Measurements from ENCODE around the gene GPS2. TPM values are rescaled to one million over a fixed set of nuclear protein-coding genes. Genes with fewer than 3 reads are reported as not detected.
A peak's percentile ranks its signal among the peaks of the same experiment; 100 is the strongest.

GPS2 gene
- total RNA-seq, 1 experiment from 2014 or later, result 62.6 TPM

- Histone ChIP-seq H4K5ac (ENCODE audit: insufficient read length, low read depth, low read length) (no peak within 1 kb of the TSS), H2BK20ac (ENCODE audit: low read depth, low read length, poor library complexity, severe bottlenecking) (no peak within 1 kb of the TSS), H3K79me1 (ENCODE audit: insufficient read depth, low read depth, low read length, poor library complexity, severe bottlenecking) (no peaks in the 10 kb centered on the region), H2BK5ac (ENCODE audit: insufficient read length, low read length) (no peak within 1 kb of the TSS), H3K4me2 (ENCODE audit: insufficient read depth, insufficient read length, low read length) (peak within 1 kb of the TSS; percentile 75), H3K4me1 (ENCODE audit: insufficient read depth, low read length) (peaks cover 4% of the 10 kb centered on the region; the same call in 1 of the 2 replicates), H4K20me1 (ENCODE audit: control insufficient read depth, insufficient read depth, insufficient read length) (no peaks in the 10 kb centered on the region), H3K9me3 (ENCODE audit: control insufficient read depth, low read depth, low read length) (no peaks in the 10 kb centered on the region), H4K91ac (ENCODE audit: insufficient read length, low read depth, low read length) (no peak within 1 kb of the TSS), H2BK120ac (ENCODE audit: low read depth, low read length, poor library complexity, severe bottlenecking) (no peak within 1 kb of the TSS), H2AK5ac (ENCODE audit: insufficient read length, low read length) (no peak within 1 kb of the TSS), H3K23me2 (ENCODE audit: insufficient read length, low read depth, low read length, poor library complexity, severe bottlenecking) (peaks cover 12% of the 10 kb centered on the region), H3K56ac (ENCODE audit: insufficient read length, low read depth, low read length) (no peak within 1 kb of the TSS), H3K18ac (ENCODE audit: insufficient read length, low read depth, low read length) (peak within 1 kb of the TSS; percentile 41), H3K9ac (ENCODE audit: extremely low read depth, insufficient read length, low read length) (peak within 1 kb of the TSS; percentile 41), H3K27ac (ENCODE audit: insufficient read length, low read depth, low read length) (no peak within 1 kb of the TSS), H2AFZ (ENCODE audit: low read length) (no peak within 1 kb of the TSS), H3K23ac (ENCODE audit: insufficient read length, low read depth, low read length) (no peak within 1 kb of the TSS), H2BK15ac (ENCODE audit: low read depth, low read length) (no peak within 1 kb of the TSS), H2BK12ac (ENCODE audit: insufficient read length, low read depth, low read length) (no peak within 1 kb of the TSS), H3K14ac (ENCODE audit: insufficient read depth, low read length) (peak within 1 kb of the TSS; percentile 55), H3T11ph (ENCODE audit: low read length) (no peak within 1 kb of the TSS), H3K79me2 (ENCODE audit: insufficient read depth, low read length) (no peaks in the 10 kb centered on the region), H3K27me3 (ENCODE audit: insufficient read depth, low read length) (no peaks in the 10 kb centered on the region), H4K8ac (replicated peaks; ENCODE audit: insufficient read length, low read depth, low read length) (no peak within 1 kb of the TSS), H3K4ac (ENCODE audit: low read depth, low read length) (no peak within 1 kb of the TSS)
- peaks cover 2 to 14% (median 5%) of the 10 kb centered on the region in 3 experiments; a peak in 5 of 7 replicates for H3K36me3 Mint-ChIP-seq (ENCODE audit: insufficient read depth in 1 of 3, low read depth in 3 of 3)
- DNase-seq, result peak; percentile 99
- H3K27ac Mint-ChIP-seq, result peak within 1 kb of the TSS in 1 of 3 experiments; percentile 55; a peak in 1 of 7 replicates
- peak within 1 kb of the TSS; percentile 76 to 92 for H3K4me3 Mint-ChIP-seq
- no peaks in the 10 kb centered on the region for H3K9me3 Mint-ChIP-seq
- H3K27me3 Mint-ChIP-seq (ENCODE audit: low read depth), result peaks cover 13% of the 10 kb centered on the region
- peaks cover 16 to 23% of the 10 kb centered on the region in 2 experiments for H3K4me1 Mint-ChIP-seq
- no CpG with 5 or more reads among the region's 71 CpGs for WGBS (ENCODE audit: extremely low coverage, insufficient read length, low lambda C conversion rate)
- no peak for TF ChIP-seq CTCF (conservative IDR thresholded peaks at IDR 0.05)
Measured at GRCh38 chr17:7281074-7281952, 33.8 kb downstream of the GPS2 start, which contains the start of gene SLC2A4. SLC2A4 (plus strand) TSS chr17:7281718; CDS start chr17:7281935, 217 bp downstream.

Data from H9 (cell line).